Hepatocyte (in vitro differentiated cells): ENCODE data around the gene PTCD1. TPM values are rescaled to one million over a fixed set of nuclear protein-coding genes. Genes with fewer than 3 reads are reported as not detected.

Source experiments
- DNase-seq: peaks from one replicate; pipeline ENCODE4 v3.0.0-alpha.2; 2016; ENCODE audit warnings: low spot score
- H2AFZ ChIP-seq: fragments of 200-600 bp; sonication (generic); 2 replicates; pipeline ENCODE4 v1.6.0; 2016; ENCODE audit warnings: antibody characterized with exemption, mild to moderate bottlenecking
- H3K27ac ChIP-seq: fragments of 200-600 bp; sonication (generic); 2 replicates; pipeline ENCODE4 v1.5.1; 2016; ENCODE audit warnings: mild to moderate bottlenecking
- H3K27me3 ChIP-seq: fragments of 200-600 bp; sonication (generic); 2 replicates; pipeline ENCODE4 v1.6.1; 2016
- H3K36me3 ChIP-seq: fragments of 200-600 bp; sonication (generic); replicated peaks from 2 replicates; pipeline ENCODE4 v1.5.1; 2016; ENCODE audit warnings: low read depth; ENCODE audit not compliant: insufficient read depth
- H3K4me1 ChIP-seq: fragments of 200-600 bp; sonication (generic); 2 replicates; pipeline ENCODE4 v1.5.1; 2016; ENCODE audit warnings: mild to moderate bottlenecking, moderate library complexity; ENCODE audit not compliant: insufficient read depth
- H3K4me2 ChIP-seq: fragments of 200-600 bp; sonication (generic); 2 replicates; pipeline ENCODE4 v1.6.0; 2016
- H3K4me3 ChIP-seq: fragments of 200-600 bp; sonication (generic); 2 replicates; pipeline ENCODE4 v1.5.1; 2016; ENCODE audit warnings: mild to moderate bottlenecking
- H3K79me2 ChIP-seq: fragments of 200-600 bp; sonication (generic); 2 replicates; pipeline ENCODE4 v1.6.0; 2017; ENCODE audit warnings: mild to moderate bottlenecking
- H3K9me2 ChIP-seq: fragments of 200-600 bp; sonication (generic); replicated peaks from 2 replicates; pipeline ENCODE4 v1.6.0; 2017; ENCODE audit warnings: mild to moderate bottlenecking; ENCODE audit not compliant: insufficient read depth
- H3K9me3 ChIP-seq: fragments of 200-600 bp; sonication (generic); 2 replicates; pipeline ENCODE4 v1.5.1; 2016; ENCODE audit warnings: low read depth, mild to moderate bottlenecking
- H4K20me1 ChIP-seq: fragments of 200-600 bp; sonication (generic); 2 replicates; pipeline ENCODE4 v1.6.0; 2016; ENCODE audit warnings: mild to moderate bottlenecking; ENCODE audit not compliant: insufficient read depth, poor library complexity, severe bottlenecking
- CTCF ChIP-seq: fragments of 200-600 bp; sonication (generic); IDR thresholded peaks from 2 replicates; pipeline ENCODE4 v1.5.1; 2016; ENCODE audit warnings: antibody characterized with exemption, mild to moderate bottlenecking; ENCODE audit not compliant: poor library complexity
- EZH2 ChIP-seq: fragments of 200-600 bp; sonication (generic); IDR thresholded peaks from 2 replicates; pipeline ENCODE4 v1.6.1; 2016; ENCODE audit warnings: antibody characterized with exemption, mild to moderate bottlenecking, borderline replicate concordance
- EZH2phosphoT487 ChIP-seq: fragments of 200-600 bp; sonication (generic); IDR thresholded peaks from one replicate; pipeline ENCODE4 v1.6.1; 2018; ENCODE audit warnings: antibody characterized with exemption, mild to moderate bottlenecking, low read depth, moderate library complexity; ENCODE audit not compliant: unreplicated experiment, severe bottlenecking
- WGBS: methylation state at CpG from one replicate; pipeline ENCODE4 v1.1.6; 2016; ENCODE audit warnings: low lambda C conversion rate; ENCODE audit errors: missing lambda C conversion rate; 5-methylcytosine and 5-hydroxymethylcytosine counted together
- polyA plus RNA-seq: library from polyadenylated mRNA; unstranded; fragments of >200 nt; fragmentation: Nextera tagmentation; extraction: Ambion mirVana; gene quantifications from 2 replicates; pipeline ENCODE4 v1.2.1, GENCODE V29; 2016
- total RNA-seq: library from RNA; depleted of rRNA; stranded (reverse); fragments of >200 nt; gene quantifications from 2 replicates; pipeline ENCODE4 v1.2.3, GENCODE V29; 2014

PTCD1 gene
- total and polyA plus RNA-seq, 2 experiments from 2014 or later, result 10.8 to 11.3 TPM

DNA sequence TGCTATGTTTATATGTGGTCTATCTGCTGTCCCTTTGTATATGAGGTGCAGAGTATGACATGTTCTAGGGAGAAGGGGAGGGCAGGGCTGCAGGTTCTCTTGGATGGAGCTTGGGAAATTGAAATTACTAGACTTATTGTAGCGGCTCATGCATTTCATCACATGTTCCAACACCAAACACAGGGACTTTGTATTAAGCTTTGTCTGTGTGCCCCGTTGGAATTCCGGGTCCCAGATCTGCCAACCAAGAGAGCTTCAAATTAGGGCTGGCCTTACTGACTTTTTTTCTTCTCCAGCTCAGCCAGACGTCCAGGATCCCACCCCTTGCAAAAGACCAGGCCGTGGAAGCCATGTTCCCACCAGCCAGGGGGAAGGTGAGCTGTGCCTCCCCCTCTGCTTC lies 37.5 kb upstream of the PTCD1 start:
- H2AFZ ChIP-seq, result no peak overlapping the region
- no peak for DNase-seq

DNA sequence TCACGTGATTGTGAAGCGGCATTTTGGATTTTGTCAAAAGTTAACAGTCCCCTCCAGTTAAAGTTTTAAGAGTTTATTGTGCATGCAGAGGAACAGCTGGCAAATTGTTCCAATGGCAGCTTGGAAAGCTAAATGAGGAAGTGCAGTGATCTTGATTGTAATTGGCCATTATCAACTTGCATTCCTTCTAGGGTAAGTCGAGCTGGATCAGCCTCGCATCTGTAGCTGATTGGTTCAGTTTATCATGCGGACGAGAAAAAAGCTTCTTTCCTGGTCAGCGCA lies 34.7 kb upstream of the PTCD1 start:
- Histone ChIP-seq H3K36me3 (no peaks in the 10 kb centered on the region), H3K27me3 (no peaks in the 10 kb centered on the region), H3K4me1 (peaks cover 7% of the 10 kb centered on the region), H3K9me2 (no peaks in the 10 kb centered on the region), H3K9me3 (no peaks in the 10 kb centered on the region), H4K20me1 (no peaks in the 10 kb centered on the region), H3K4me2 (peak overlapping the region; percentile 80), H3K79me2 (peaks cover 50% of the 10 kb centered on the region), H2AFZ (peak overlapping the region; percentile 73), H3K4me3 (peak overlapping the region; percentile 65), H3K27ac (peak overlapping the region; percentile 87)
- DNase-seq, result peak; percentile 53
- TF ChIP-seq CTCF (no peak), EZH2 (no peak), EZH2phosphoT487 (no peak)
- 4% methylated on average over 7 of the region's 7 CpGs for WGBS

More for the DNA sequence above, 37.5 kb upstream of the PTCD1 start:
- Histone ChIP-seq H3K4me1 (peaks cover 7% of the 10 kb centered on the region), H3K4me2 (no peak overlapping the region), H3K79me2 (peaks cover 56% of the 10 kb centered on the region), H3K27ac (no peak overlapping the region), H3K36me3 (no peaks in the 10 kb centered on the region), H3K27me3 (no peaks in the 10 kb centered on the region), H4K20me1 (no peaks in the 10 kb centered on the region), H3K9me3 (no peaks in the 10 kb centered on the region), H3K4me3 (no peak overlapping the region), H3K9me2 (no peaks in the 10 kb centered on the region)
- no peak for TF ChIP-seq EZH2phosphoT487
- TF ChIP-seq EZH2, result no peak
- no peak for TF ChIP-seq CTCF
- WGBS, result 88% methylated on average over 5 of the region's 5 CpGs

DNA sequence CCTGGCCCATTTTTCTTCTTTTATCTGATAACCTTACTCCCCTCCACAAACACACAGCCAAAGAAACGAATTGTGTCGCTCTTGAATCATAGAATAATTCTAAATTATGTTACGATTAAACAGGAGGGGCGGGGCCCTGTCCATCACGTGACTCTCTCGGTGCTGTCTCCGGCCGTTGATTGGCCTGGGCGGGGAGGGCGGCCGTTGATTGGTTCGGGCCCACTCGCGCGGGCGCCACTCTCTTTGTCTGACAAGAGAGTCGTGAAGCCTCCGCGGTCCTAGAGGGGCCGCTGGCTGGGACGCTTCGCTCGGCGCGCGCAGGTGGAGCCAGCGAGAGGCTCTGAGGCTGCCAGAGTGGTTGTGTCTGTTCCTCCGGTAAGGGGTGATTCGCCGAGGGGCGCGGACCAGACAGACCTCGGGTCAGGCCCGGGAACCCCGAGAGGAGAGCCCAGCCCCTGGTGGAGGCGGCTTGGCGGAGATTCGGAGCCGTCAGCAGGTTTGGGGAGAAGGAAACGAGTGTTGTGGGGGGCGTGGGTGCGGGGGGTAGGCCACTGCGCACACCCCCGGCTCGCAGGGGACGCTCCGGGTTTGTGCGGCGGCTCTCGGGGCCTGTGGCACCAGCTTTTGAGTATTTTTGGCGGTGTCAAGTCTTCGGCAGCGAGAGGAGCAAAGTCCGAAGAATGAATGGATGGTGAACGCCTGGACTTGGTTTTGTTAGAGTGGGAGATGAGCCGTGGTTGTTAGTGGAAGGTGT lies 34.1 kb upstream of the PTCD1 start, which contains the start of gene ZNF789:
Gene ZNF789, plus strand, starts transcription at position 330 of the 754 bp plus-strand sequence. CDS start 3,567 bp downstream, outside the sequence.
- peaks cover 45% of the 10 kb centered on the region for H3K79me2 ChIP-seq
- TF ChIP-seq EZH2phosphoT487 (no peak), CTCF (no peak), EZH2 (no peak)
- H3K9me2 ChIP-seq, result no peaks in the 10 kb centered on the region
- peak within 1 kb of the TSS; percentile 73 for H2AFZ ChIP-seq
- H3K27me3 ChIP-seq, result no peaks in the 10 kb centered on the region
- WGBS, result under 1% methylated on average over 56 of the region's 56 CpGs
- H3K4me1 ChIP-seq, result peaks cover 7% of the 10 kb centered on the region
- H3K36me3 ChIP-seq, result no peaks in the 10 kb centered on the region
- peak within 1 kb of the TSS; percentile 80 for H3K4me2 ChIP-seq
- DNase-seq, result peak; percentile 99
- H4K20me1 ChIP-seq, result no peaks in the 10 kb centered on the region
- peak within 1 kb of the TSS; percentile 94 for H3K27ac ChIP-seq
- H3K4me3 ChIP-seq, result peak within 1 kb of the TSS; percentile 65
- H3K9me3 ChIP-seq, result no peaks in the 10 kb centered on the region
